UCSD-AML1 (cell line): Measurements from ENCODE around the gene RAB11FIP5.
A peak's percentile ranks its signal among the peaks of the same experiment; 100 is the strongest.

Source experiments
- DNase-seq: peaks from one replicate; lab custom pipeline; 2025; ENCODE audit not compliant: unreplicated experiment; lab: John Stamatoyannopoulos, UW

Gene RAB11FIP5

DNA sequence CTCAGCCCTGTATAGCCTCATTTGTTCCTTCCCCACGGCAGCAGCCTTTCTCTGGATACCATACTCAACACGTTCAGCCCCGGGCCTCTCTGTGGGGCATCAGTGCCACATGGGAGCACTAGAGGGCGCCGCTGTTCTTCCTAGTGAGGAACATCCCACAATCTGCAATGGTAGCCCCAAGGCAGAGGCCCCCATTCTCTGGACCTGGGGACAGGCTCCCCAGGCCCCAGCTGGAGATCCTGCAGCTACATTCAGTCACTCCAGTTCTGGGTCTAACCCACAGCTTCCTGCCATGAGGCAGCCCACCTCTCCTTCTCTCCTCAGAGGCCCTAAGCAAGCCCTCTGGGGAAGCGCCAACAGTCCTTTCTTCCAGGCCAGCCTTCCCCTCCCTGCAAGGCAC is 27.1 kb downstream of the RAB11FIP5 start:
- peak; percentile 81 for DNase-seq

DNA sequence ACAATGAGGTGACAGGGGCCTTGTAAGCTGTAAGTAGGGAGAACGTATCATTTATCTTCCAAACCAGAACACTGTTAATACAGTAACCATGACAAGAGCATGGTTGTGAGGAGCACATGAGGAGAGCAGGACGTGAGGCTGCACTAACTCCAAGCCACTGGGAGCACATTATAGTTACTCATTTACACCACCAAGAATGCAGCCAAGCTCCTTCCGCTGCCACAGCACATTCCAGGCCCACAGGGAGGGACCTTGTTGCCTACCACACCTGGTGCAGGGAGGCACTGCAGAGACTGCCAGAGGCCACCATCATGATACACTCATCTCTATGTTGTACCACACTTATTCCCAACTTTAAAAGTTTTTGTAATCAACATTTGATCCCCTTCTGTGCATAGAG is 27.8 kb downstream of the RAB11FIP5 start:
- no peak for DNase-seq

DNA sequence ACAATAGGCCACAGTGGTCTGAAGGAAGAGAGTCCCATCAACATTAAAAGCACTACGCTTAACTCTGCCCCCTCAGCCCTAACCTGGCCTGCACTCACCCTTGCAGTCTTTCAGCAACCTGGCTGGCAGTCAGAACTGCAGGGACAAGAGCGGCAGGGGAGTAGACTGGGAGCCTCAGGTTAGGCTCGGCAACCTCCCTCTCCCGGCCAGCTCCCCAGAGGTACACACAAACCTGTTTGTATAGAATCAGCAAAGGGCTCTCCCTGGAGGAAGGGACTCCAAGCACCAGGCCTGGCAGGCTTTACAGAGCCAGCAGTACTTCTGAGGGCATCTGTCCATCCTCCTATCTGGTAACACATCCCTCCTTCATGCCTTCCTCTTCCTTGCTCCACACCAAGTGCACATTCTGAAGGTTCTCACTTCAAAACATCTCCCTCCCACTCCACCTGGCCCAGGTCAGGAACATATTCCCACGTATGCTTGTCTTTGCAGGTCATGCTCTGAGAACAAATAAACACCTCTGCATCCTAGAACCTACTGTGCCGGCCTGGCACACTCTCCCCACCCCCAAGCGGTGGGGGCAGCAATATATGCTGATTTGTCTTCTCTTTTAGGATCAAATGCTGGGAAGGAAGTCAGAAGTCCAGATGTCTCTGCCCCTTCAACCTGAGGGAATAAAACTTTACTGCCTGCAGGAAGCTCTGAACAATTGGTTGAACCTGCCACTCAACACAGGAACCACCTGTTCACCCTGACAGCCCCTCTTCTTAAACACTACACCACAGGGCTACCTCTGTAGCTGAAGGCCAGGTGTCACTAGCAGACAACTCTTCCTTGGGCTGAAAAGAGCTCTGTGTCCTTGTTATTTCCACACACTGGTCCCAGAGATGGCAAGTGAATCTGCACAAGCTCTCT is 28.6 kb downstream of the RAB11FIP5 start:
- no peak for DNase-seq

DNA sequence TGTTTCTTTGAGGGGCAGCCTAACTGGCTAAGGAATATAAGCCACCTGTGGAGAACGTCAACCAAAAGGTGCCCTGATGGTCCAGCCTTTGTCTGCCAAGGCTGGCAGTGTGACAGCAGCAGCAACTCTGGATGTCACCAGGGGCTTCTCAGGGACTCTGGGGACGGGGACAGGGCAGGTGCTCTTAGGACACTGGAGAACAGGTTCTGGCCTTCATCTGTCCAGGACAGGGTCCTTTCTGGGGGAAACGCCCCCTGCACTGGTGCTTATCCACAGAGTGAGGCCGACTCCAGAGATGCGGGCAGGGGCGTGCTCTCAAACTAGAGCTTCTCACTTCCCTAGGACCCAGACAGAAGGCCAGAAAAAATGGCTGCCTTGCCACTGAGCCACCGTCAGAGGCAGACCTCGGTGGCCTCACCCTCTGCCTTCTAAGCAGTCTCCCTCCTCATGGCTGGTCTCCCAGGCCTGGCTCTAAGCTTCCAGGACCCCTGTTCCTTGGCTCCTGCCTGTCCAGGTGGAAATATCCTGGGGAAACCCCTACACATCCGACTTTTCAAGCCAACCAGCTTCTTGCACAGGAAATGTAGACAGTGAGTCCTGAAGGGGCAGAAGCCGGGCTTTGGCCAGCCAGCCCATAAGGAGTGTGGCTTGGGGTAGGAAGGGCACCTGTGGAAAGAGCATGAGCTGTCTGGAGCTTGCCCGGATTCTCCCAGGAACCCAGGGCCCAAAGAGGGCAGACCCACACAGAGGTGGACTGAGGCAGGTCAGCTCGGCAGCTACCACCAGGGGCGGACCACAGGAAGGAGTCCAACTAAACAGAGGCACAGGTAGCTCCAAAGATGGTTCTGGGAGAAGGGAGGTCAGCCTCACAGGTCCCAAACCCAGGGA is 30.0 kb downstream of the RAB11FIP5 start:
- DNase-seq: no peak

DNA sequence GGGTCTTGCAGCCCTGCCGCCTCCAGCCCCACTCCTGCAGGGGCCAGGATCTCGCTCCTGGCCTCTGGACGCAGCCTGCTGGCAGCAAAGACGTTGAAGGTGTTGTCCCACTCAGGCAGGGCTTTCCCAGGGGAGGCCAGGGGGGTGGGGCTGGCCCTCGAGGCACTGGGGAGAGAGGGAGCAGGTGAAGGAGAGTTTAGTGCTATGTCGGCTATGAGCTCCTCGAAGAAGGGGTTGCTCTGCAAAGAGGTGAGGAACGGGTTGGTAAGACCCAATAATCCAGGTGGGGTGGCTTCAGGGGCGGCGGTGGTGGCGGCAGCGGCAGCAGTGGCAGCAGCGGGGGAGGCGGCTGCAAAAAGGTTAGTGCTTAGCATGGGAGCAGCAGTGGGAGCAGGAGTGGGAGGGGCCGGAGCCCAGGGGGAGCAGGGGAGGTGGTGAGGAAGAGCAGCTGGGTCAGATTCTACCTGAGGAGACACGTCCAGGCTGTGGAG is 31.5 kb downstream of the RAB11FIP5 start:
- no peak for DNase-seq

DNA sequence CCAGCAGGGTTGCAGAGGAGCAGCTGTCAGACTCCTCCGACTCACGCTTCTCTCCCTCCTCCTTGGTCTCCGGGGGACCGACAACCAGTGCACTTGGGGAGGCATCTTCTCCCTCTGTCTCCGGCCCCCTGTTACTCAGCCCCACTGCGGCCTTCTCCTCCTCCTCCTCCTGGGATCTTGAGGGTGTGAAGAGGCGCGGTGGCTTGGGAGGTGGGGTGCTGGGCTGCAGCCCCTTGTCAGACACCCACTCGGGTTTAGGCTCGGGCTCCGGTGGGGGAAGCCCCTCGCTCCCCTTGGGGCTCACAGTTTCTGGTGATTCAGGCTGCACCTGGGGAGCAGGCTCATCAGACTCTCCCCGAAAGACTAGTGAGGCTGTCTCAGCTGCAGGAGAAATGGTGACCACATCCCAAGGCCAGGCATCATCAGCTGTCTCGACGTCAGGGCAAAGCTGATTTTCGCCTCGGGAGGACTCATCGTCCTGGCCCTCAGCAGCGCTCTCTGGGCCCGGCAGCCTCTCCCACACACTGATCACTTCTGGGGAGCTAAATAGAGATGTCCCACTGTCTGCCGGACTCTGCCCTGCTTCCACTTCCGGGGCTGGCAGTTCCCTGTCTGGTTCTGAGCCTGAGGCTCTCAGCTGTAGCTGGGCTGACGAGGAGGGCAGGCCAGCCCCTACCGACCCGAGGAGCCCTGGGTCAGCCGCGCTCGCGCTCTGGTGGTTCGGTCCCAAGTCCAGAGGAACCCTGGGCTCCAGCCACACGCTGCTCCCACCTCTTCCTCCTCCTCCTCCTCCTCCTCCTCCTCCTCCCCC is 32.2 kb downstream of the RAB11FIP5 start:
- no peak for DNase-seq

DNA sequence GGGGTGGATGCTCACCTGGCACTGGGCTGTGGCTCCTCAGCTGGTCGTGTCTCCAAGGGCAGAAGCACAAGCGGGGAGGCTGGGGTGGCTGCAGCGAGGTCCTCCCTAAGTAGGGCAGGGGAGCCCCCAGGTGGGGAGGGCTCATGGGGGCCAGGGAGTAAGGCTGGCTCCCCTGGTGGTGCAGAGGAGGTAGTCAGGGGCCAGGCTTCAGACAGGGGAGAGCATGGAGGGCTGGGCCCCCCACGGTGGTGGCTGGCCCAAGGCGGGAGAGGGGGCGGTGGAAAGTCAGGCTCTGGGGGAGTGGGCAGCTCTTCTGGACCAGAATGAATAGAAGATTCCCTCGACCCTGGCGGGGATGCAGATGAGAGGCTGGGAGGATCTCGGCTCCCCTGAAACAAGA is 33.1 kb downstream of the RAB11FIP5 start:
- no peak for DNase-seq

DNA sequence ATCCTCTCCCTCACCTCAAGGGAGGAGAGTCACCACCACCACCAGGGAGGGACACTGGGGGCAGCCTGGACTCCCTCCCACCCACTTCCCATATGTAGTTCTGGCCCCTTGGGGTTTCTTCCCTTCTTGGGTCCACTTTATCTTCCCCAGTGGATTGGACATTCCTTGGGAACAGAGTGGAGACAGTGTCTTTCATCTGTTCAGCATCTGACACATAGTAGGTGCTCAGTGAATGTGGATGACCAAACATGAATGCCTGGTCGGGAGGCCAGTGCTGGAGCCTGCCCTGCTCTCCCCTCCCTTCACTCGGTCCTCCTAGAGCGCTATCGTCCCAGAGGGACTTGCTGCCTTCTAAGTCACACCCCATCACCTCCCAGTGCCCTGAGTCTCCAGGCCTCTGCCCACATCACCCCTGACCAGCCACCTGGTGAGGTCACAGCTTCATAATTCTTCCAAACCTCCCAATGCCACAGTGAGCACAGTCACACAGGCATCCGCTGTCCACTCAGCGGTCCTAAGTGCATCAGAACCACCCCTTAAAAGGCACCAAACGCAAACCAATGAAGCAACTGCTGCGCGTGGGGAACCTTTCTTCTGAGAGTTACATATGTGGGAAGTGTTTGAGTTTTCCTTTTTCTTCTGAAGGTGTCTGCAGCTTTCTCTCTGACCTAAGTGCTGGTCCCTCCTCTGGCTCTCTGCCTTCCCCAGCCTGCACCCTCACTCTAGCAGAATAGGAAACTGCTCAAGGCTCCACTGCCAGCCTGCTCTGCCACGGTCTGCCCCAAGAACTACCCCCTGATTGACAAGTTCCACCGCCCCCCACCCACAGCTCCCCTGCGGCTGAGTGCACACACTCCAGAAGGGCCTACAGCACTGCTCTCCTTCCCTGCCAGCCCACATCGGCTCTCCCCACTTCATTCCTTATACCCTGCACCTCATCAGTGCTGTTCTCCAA is 34.0 kb downstream of the RAB11FIP5 start:
- no peak for DNase-seq

DNA sequence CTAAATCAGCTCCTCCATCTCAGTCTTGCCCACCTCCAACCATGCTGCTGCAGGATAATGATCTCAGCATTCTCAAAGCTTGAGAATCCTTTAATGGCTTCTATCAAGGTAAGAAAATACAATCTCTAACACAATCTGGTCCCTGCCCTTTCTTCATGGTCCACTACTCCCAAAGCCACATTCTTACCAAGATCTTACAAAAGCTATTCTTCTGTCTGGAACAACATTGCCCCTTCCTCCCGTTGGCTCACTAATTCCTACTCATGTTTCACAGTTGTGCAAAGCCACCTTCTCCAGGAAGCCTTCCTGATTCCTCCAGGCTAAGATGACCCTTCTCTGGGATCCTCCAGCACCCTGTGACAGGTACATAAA is 35.3 kb downstream of the RAB11FIP5 start:
- no peak for DNase-seq

DNA sequence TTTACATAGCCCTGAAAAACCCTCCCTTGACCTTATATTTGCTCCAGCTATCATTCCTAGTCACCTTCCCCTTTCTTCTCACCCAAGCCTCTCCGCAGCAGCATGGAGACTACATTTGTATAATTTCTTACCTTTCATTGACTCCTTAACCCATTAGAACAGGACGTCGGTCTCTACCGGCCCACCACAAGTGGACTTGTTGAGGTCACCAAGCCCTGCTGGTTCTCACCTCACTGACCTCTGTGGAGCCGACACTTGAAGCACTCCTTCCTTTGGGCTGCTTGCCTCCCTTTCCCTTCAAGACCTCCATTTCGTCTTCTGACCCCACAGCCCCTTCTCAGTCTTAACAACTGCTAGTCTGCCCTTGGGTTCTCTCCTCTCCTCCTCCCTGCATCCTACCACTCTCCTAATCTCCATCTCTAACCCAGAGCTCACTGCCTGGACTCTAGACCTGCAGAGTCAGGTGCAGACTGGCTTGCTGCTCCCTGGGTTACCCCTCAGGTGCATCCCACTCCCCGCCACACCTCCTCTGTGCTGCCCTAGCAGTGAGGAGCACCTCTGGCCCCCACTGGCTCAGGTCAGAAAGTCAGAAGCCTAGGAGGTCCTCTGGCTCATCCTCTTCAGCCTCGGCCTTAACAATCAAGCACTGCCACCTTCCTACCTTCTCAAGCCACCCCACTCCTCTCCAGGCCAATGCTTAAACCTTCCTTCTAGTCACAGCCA is 35.9 kb downstream of the RAB11FIP5 start:
- no peak for DNase-seq

DNA sequence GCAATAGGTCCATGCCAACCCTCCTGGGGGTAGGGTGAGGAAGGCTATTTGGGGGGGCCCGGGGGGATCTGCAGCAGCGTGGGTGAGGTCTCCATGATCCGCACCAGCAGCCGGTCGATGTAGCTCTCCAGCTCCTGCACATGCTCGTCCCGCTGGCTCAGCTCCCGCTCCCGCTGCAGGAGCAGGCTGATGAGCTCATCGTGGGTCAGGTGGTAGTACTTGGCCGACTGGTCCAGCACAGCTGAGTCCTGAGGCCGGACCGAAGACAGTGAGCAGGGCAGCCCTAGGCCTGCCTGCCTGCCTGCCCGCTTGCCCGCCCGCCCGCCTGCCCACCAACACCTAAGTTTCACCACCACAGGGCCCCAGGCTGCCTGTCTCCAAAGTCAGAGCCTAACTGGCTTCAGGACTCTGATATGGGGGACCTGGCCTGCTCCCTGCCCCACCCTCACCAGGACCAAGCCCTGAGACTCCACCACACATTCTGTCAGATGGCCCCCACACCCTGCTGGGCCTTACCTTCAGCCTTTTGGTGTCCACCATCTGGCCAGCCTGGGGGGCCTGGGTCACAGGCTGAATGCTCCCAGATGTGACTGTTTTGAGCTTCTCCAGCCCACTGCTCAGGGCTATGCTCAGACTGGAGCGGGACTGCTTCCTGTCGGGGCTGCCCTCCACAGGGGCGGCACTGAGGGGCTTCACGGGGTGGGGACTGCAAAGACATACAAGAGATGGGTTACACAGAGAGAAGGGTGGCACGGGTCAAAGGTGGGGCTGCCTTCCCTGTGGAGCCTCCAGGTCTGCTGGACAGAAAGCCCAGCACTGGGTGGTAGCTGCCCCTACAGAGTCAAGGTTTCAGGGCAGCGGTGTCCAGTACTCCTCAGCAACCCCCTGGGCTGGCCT is 37.0 kb downstream of the RAB11FIP5 start:
- no peak for DNase-seq

DNA sequence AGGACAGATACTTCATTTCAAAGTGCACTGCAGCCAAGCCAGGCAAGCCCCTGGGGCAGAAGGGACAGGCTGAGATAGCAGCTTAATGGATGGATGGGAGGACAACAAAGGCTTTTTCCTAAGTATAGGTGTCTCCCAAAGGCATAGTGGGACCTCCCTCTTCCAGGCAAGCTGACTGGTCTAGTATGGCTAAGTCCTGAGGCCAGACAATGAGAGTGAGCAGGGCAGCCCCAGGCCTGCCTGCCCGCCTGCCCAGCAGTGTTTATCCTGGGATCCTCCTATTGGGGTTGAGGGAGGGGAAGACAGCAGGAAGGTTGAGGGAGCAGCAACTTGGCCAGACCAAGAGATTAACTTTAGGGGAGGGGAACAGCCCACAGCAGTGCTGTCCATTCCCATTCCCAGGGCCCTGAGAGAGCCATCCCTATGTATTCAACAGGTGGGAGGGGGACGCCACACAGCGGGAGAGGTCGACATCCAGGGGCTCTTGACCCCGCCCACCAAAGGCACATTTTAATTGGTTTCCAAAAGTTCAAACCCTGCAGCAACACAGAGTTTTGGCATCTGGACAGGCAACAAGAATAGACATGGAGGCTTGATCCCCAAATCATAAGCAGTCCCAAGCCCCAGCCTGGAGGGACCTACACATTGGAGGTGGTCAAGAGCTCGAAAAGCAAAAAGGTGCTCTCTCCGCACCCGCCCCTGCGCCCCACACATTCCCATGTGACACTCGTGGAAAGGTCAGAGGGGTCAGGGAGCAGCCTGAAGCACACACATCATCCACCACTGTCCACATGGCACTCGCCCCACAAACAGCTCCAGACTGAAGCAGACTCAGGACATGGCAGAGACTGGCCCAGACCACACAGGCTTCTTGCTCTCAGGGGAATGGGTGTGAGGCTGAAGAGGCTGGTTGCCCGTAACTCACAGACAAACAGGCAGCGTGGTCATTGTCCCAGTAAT is 38.4 kb downstream of the RAB11FIP5 start:
- no peak for DNase-seq

DNA sequence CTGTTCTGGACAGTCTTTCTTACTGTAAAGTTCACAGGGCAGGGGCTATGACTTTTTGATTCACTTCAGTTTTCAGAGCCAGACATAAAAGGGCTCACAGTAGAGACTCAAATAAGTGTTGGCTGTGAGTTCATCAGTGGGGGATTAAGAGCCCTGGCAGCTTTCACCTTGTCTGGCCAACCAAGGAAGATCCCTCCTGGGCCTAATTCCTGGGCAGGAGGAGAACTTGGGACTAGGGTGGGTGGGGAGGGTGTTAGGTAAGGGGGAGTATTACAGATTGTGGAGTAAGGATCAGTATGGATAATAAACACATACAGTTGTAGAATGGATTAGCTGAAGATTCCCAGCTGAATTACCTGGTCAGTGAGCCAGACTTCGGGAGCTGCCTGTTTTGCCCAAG is 40.3 kb downstream of the RAB11FIP5 start:
- no peak for DNase-seq

DNA sequence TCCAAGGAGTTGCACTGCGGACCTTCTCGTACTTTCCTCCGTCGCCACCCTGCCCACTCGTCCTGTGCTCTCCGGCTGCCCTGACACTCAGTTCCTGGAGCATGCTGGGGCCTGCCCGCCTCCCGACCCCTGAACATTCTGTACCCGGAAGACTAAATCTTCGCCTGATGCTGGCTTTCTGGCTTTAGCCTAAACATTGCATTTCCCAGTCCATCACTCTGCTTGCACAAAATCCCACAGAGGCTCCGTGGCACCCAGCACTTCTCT is 40.7 kb downstream of the RAB11FIP5 start:
- no peak for DNase-seq

DNA sequence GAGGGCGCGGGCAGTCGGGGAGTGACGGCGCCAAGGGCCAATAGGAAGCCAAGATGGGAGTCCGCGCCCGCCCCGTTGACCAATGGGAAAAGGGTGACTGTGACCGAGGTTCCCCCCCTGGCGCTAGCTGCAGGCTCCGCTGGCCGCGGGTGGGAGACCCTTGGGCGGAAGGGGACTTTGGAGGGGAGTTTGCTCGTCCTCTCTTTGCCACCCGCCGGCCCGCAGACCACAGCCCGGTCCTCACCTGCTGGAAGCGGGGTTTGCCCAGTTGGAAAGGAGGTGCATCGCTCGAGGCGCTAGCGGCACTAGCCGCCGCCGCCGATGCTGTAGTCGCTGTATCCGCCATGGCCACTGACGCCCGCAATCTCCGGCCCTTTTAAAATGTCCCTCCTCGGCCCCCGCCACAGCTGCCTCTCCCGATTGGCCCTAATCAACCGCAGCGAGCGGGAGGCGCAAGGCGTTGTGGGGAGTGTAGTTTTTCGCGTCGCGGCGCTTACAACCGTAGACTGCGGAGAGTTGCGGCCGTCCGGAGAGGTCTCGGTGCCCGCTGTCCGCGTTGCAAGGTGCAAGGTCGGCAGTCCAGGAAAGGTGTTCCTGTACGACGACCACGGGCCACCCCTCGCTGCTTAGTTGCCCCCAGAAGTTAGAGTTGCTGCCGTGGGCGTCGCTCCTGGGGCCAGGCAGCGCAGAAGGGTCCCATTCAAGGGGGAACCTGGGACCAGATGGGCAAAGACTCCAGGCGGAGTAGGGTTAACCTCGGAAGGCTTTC is 41.2 kb downstream of the RAB11FIP5 start, which contains the start of gene SFXN5:
SFXN5 (minus strand) TSS at position 353 of the 769 bp plus-strand sequence; CDS start at position 346, 7 bp downstream.
- DNase-seq: peak; percentile 95

DNA sequence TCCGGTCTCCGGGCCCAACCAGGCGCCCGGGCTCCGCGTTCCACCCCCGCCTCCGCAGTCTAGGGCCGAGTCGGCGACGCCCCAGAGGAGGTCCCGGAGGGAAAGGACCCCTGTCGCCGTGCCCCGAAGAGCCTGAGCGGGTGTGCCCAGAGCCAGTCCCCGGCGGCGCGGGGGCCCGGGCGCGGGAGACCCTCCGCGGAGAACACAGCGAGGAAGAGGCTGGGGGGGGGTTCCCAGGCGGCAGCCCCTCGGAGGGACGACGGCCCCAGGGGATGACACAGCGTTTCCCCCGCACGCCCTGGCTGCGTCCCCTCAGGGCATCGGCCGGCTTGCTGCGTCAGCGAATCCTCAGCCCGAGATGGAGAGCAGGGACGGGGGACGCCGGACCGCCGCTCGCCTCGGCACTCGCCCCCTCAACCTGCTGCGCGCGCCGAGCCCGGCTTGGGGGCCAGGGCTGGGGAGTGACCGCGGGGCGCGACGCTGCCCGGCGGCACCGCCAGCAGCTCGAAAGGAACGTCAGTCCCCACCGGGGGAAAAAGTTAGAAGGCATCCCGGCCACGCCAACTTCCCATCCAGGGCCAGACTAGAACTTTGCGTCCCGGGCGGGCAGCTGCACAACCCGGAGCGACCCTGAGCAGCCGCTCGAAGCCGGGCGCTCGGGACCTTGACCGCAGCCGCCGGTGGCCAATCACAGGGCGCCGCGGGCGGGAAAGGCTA is 41.9 kb downstream of the RAB11FIP5 start:
- DNase-seq: peak; percentile 58
